ENCODE results near the gene NXPH2.

- no peak for TF ChIP-seq CTCF (IDR thresholded peaks at IDR 0.05 in 8 of 11, conservative IDR thresholded peaks at IDR 0.05 in 3 of 11)
- TF ChIP-seq POLR2AphosphoS5 (IDR thresholded peaks at IDR 0.05), result no peak
- no peak for TF ChIP-seq POLR2A (IDR thresholded peaks at IDR 0.05)
These were observed 81.8 kb downstream of the NXPH2 start for GRCh38 chr2:138698428-138698827.

All from spleen (tissue), 7 donors.